Naive B cell (primary cell): ENCODE data around the gene OSBPL8. TPM values are rescaled to one million over a fixed set of nuclear protein-coding genes. Genes with fewer than 3 reads are reported as not detected.
A peak's percentile ranks its signal among the peaks of the same experiment; 100 is the strongest.

Experiments used
- ATAC-seq, 2 donors: fragments of 150-1000 bp; cut with Tn5 transposase; 2 replicates each; pipeline ENCODE4 v1.10.0; 2021; ENCODE audit warnings: low read depth in 2 of 2, mild to moderate bottlenecking in 2 of 2, moderate library complexity in 2 of 2
- DNase-seq: peaks from one replicate; pipeline ENCODE4 v3.0.0; 2022
- H3K27ac Mint-ChIP-seq, 6 donors: one replicate each; pipeline ENCODE4 v1.8.0; 2020 to 2022; ENCODE audit warnings: mild to moderate bottlenecking in 6 of 6, mixed read lengths in 6 of 6, moderate library complexity in 5 of 6, inconsistent platforms in 2 of 6
- H3K27me3 Mint-ChIP-seq, 3 donors: one replicate each; pipeline ENCODE4 v1.8.0; 2021 to 2022; ENCODE audit warnings: mixed read lengths in 3 of 3, mild to moderate bottlenecking in 1 of 3
- H3K36me3 Mint-ChIP-seq, 2 donors: one replicate each; pipeline ENCODE4 v1.8.0; 2020 to 2022; ENCODE audit warnings: mixed read lengths in 2 of 2, inconsistent platforms in 1 of 2, mild to moderate bottlenecking in 1 of 2
- H3K4me1 Mint-ChIP-seq, 3 donors: one replicate each; pipeline ENCODE4 v1.8.0; 2020 to 2022; ENCODE audit warnings: mixed read lengths in 3 of 3, inconsistent platforms in 1 of 3, mild to moderate bottlenecking in 1 of 3, moderate library complexity in 1 of 3
- H3K4me3 Mint-ChIP-seq, 8 donors: one replicate each; pipeline ENCODE4 v1.8.0; 2020 to 2022; ENCODE audit warnings: mild to moderate bottlenecking in 8 of 8, mixed read lengths in 8 of 8, moderate library complexity in 8 of 8, inconsistent platforms in 2 of 8
- H3K9me3 Mint-ChIP-seq, 7 donors: one replicate each; pipeline ENCODE4 v1.8.0; 2020 to 2022; ENCODE audit warnings: mixed read lengths in 7 of 7, mild to moderate bottlenecking in 5 of 7, inconsistent platforms in 2 of 7, moderate library complexity in 1 of 7
- polyA plus RNA-seq, 6 donors: library from polyadenylated mRNA; unstranded; fragments of 300-500 nt; fragmentation: Illumina TruSeq; gene quantifications; one replicate each; pipeline ENCODE4 v1.2.3, GENCODE V29; 2021; ENCODE audit warnings: low read depth in 6 of 6

The OSBPL8 gene
- polyA plus RNA-seq, 6 donors from 2014 or later: 90.1 to 140 (median 118) TPM

- Mint-ChIP-seq H3K27ac (no peak overlapping the region), H3K27me3 (no peaks in the 10 kb centered on the region), H3K4me1 (peaks cover 0 to 6% (median 5%) of the 10 kb centered on the region in 3 donors), H3K9me3 (peaks cover 0 to 2% (median 0%) of the 10 kb centered on the region in 7 donors), H3K36me3 (peaks cover 0 to 1% of the 10 kb centered on the region in 2 donors), H3K4me3 (no peak overlapping the region)
- no peak for DNase-seq
- ATAC-seq: no peak
These were observed 9.4 kb upstream of the OSBPL8 start for GRCh38 chr12:76568888-76569551.

- no peaks in the 10 kb centered on the region for H3K27me3 Mint-ChIP-seq
- no peaks in the 10 kb centered on the region for H3K9me3 Mint-ChIP-seq
- ATAC-seq (no peak), DNase-seq (no peak)
- H3K4me3 Mint-ChIP-seq: no peak overlapping the region
- no peaks in the 10 kb centered on the region for H3K36me3 Mint-ChIP-seq
- H3K4me1 Mint-ChIP-seq: peaks cover 0 to 6% (median 5%) of the 10 kb centered on the region in 3 donors
- peak overlapping the region in 2 of 6 donors; percentile 0 to 5 for H3K27ac Mint-ChIP-seq
These were observed 8.6 kb upstream of the OSBPL8 start for GRCh38 chr12:76568130-76568529.

GRCh38 chr12:76563061-76563460, 3.5 kb upstream of the OSBPL8 start:
- no peaks in the 10 kb centered on the region for H3K27me3 Mint-ChIP-seq
- DNase-seq (no peak), ATAC-seq (no peak)
- H3K27ac Mint-ChIP-seq: no peak overlapping the region
- no peak overlapping the region for H3K4me3 Mint-ChIP-seq
- peaks cover 0 to 17% (median 4%) of the 10 kb centered on the region in 3 donors for H3K4me1 Mint-ChIP-seq
- H3K9me3 Mint-ChIP-seq: no peaks in the 10 kb centered on the region
- H3K36me3 Mint-ChIP-seq: no peaks in the 10 kb centered on the region

GRCh38 chr12:76562130-76562529, 2.6 kb upstream of the OSBPL8 start:
- H3K4me3 Mint-ChIP-seq: peak overlapping the region in 1 of 8 donors; percentile 51
- no peaks in the 10 kb centered on the region for H3K36me3 Mint-ChIP-seq

GRCh38 chr12:76560086-76560491, 518 bp upstream of the OSBPL8 start:
- Mint-ChIP-seq H3K36me3 (no peaks in the 10 kb centered on the region), H3K9me3 (no peaks in the 10 kb centered on the region), H3K27me3 (no peaks in the 10 kb centered on the region), H3K4me3 (peak overlapping the region; percentile 92 to 96 (median 95)), H3K4me1 (peaks cover 22 to 47% (median 22%) of the 10 kb centered on the region in 3 donors), H3K27ac (peak overlapping the region; percentile 94 to 98 (median 97))
- DNase-seq (no peak), ATAC-seq (peak; percentile 13 to 17)

More at GRCh38 chr12:76562130-76562529, 2.6 kb upstream of the OSBPL8 start:
- Mint-ChIP-seq H3K27ac (no peak overlapping the region), H3K27me3 (no peaks in the 10 kb centered on the region), H3K4me1 (peaks cover 4 to 26% (median 6%) of the 10 kb centered on the region in 3 donors), H3K9me3 (no peaks in the 10 kb centered on the region)
- ATAC-seq: no peak
- DNase-seq: no peak

- ATAC-seq (peak; percentile 55 to 60), DNase-seq (peak; percentile 76)
- Mint-ChIP-seq H3K9me3 (no peaks in the 10 kb centered on the region), H3K27ac (peak overlapping the region; percentile 94 to 98 (median 96)), H3K4me1 (peaks cover 31 to 59% (median 32%) of the 10 kb centered on the region in 3 donors), H3K36me3 (no peaks in the 10 kb centered on the region), H3K27me3 (no peaks in the 10 kb centered on the region), H3K4me3 (peak overlapping the region; percentile 92 to 96 (median 95))
These were observed 729 bp downstream of the OSBPL8 start for GRCh38 chr12:76558684-76559399.

- peak in 1 of 2 donors; percentile 23 for ATAC-seq
- Mint-ChIP-seq H3K27ac (peak overlapping the region in 5 of 6 donors; percentile 24 to 94 (median 63)), H3K27me3 (no peaks in the 10 kb centered on the region), H3K36me3 (no peaks in the 10 kb centered on the region), H3K4me3 (peak overlapping the region in 6 of 8 donors; percentile 0 to 63 (median 39)), H3K9me3 (no peaks in the 10 kb centered on the region), H3K4me1 (peaks cover 47 to 84% (median 55%) of the 10 kb centered on the region in 3 donors)
- peak; percentile 33 for DNase-seq
These were observed 3.2 kb downstream of the OSBPL8 start for GRCh38 chr12:76556368-76556767.

GRCh38 chr12:76555797-76556196, 3.8 kb downstream of the OSBPL8 start:
- H3K4me1 Mint-ChIP-seq: peaks cover 51 to 89% (median 61%) of the 10 kb centered on the region in 3 donors

GRCh38 chr12:76555231-76555767, 4.3 kb downstream of the OSBPL8 start:
- H3K4me3 Mint-ChIP-seq: peak overlapping the region in 3 of 8 donors; percentile 50 to 76 (median 63)
- no peaks in the 10 kb centered on the region for H3K9me3 Mint-ChIP-seq
- peaks cover 50 to 92% (median 66%) of the 10 kb centered on the region in 3 donors for H3K4me1 Mint-ChIP-seq
- ATAC-seq (no peak), DNase-seq (no peak)
- no peaks in the 10 kb centered on the region for H3K36me3 Mint-ChIP-seq
- H3K27ac Mint-ChIP-seq: peak overlapping the region in 3 of 6 donors; percentile 87 to 94 (median 90)
- H3K27me3 Mint-ChIP-seq: no peaks in the 10 kb centered on the region

More at GRCh38 chr12:76555797-76556196, 3.8 kb downstream of the OSBPL8 start:
- Mint-ChIP-seq H3K4me3 (peak overlapping the region in 5 of 8 donors; percentile 0 to 63 (median 20)), H3K9me3 (no peaks in the 10 kb centered on the region), H3K36me3 (no peaks in the 10 kb centered on the region), H3K27ac (peak overlapping the region in 5 of 6 donors; percentile 24 to 94 (median 60)), H3K27me3 (no peaks in the 10 kb centered on the region)
- DNase-seq: no peak
- ATAC-seq: no peak

GRCh38 chr12:76554405-76555230, 5.0 kb downstream of the OSBPL8 start:
- H3K4me3 Mint-ChIP-seq: peak overlapping the region in 6 of 8 donors; percentile 42 to 76 (median 52)
- no peaks in the 10 kb centered on the region for H3K36me3 Mint-ChIP-seq
- H3K27me3 Mint-ChIP-seq: no peaks in the 10 kb centered on the region
- H3K27ac Mint-ChIP-seq: peak overlapping the region; percentile 78 to 94 (median 86)
- H3K4me1 Mint-ChIP-seq: peaks cover 56 to 94% (median 73%) of the 10 kb centered on the region in 3 donors
- ATAC-seq (peak; percentile 34 to 37), DNase-seq (peak; percentile 59)
- no peaks in the 10 kb centered on the region for H3K9me3 Mint-ChIP-seq

- H3K9me3 Mint-ChIP-seq: no peaks in the 10 kb centered on the region
- ATAC-seq: no peak
- no peak for DNase-seq
- peak overlapping the region in 7 of 8 donors; percentile 5 to 79 (median 20) for H3K4me3 Mint-ChIP-seq
- H3K4me1 Mint-ChIP-seq: peaks cover 71 to 98% (median 90%) of the 10 kb centered on the region in 3 donors
- H3K27me3 Mint-ChIP-seq: no peaks in the 10 kb centered on the region
- peak overlapping the region; percentile 29 to 89 (median 32) for H3K27ac Mint-ChIP-seq
- no peaks in the 10 kb centered on the region for H3K36me3 Mint-ChIP-seq
These were observed 7.1 kb downstream of the OSBPL8 start for GRCh38 chr12:76552343-76552938.

- Mint-ChIP-seq H3K36me3 (no peaks in the 10 kb centered on the region), H3K9me3 (no peaks in the 10 kb centered on the region), H3K27ac (peak overlapping the region in 4 of 6 donors; percentile 39 to 85 (median 61)), H3K4me1 (peaks cover 76 to 94% (median 90%) of the 10 kb centered on the region in 3 donors), H3K27me3 (no peaks in the 10 kb centered on the region), H3K4me3 (peak overlapping the region in 5 of 8 donors; percentile 5 to 72 (median 63))
- DNase-seq: peak; percentile 13
- peak; percentile 29 to 40 for ATAC-seq
These were observed 8.1 kb downstream of the OSBPL8 start for GRCh38 chr12:76551482-76551888.
